ENCODE data around the gene TMEM101.

TMEM101 gene

DNA sequence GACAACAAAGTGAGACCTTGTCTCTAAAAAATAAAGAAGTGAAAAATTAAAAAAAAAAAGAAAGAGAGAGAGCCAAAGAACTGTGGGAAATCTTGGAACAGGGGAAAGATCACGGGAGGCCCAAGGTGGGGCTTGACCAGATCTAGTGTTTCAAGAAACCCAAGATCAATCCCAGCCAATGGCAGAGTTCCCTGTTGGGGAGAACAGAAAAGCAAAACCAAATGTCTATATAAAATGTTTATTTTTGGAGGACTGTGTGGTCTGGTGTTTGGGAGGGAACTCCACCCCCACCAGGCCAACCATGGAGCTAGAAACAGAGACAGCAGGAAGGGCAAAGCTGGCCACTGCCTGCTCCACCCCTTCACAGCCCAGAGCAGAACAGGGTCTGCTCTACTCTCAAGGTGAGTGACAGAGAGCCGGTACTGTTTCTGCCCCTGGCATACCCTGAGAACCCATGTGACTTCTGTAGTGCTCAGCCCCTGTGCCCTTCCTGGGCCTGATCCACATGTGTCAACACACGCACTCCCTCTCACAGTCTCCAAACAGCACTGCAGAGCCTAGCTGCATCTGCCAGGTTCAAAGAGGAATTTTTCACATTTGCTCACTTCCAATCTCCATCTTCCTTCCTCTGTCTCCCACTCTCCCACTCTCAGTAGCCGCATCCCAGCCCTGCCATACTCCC is 3.7 kb downstream of the TMEM101 start:
- DNase-seq (ENCODE audit: low read depth), result no peak
- TF ChIP-seq, protein P1, sequence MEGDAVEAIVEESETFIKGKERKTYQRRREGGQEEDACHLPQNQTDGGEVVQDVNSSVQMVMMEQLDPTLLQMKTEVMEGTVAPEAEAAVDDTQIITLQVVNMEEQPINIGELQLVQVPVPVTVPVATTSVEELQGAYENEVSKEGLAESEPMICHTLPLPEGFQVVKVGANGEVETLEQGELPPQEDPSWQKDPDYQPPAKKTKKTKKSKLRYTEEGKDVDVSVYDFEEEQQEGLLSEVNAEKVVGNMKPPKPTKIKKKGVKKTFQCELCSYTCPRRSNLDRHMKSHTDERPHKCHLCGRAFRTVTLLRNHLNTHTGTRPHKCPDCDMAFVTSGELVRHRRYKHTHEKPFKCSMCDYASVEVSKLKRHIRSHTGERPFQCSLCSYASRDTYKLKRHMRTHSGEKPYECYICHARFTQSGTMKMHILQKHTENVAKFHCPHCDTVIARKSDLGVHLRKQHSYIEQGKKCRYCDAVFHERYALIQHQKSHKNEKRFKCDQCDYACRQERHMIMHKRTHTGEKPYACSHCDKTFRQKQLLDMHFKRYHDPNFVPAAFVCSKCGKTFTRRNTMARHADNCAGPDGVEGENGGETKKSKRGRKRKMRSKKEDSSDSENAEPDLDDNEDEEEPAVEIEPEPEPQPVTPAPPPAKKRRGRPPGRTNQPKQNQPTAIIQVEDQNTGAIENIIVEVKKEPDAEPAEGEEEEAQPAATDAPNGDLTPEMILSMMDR (conservative IDR thresholded peaks at IDR 0.05; ENCODE audit: low read depth, low read length), result no peak
- H3K4me3 ChIP-seq (ENCODE audit: low read length), result no peak overlapping the region

DNA sequence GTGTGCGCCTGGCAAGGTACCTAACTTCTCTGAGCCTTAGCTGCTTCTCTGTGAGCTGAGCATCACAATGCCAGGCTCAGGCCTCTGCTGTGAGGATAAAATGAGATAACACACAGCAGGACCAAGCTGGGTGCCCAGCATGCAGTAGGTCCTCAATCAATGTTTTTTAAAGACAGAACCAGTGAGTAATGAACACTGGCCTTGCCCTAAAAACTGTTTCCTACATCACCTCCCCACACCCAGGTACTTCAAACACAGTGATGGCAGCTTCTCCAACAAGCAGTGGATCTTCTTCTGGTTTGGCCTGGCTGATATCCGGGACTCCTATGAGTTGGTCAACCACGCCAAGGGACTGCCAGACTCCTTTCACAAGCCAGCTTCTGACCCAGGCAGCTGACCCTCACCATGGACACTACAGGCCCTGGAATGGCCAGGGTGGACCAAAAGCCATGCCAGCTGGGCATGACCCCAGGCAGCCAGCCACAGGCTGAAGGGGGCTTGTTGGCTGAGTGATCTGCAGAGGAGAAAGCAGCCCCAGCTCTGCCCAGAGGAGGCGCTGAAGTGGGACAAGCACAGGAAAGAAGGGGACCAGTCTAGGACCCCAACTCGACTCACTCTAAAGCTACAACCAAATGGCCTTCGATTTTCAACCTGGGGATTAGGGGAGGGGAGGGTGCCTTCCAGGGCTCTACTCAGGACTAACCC is 6.4 kb downstream of the TMEM101 start:
- peak overlapping the region; percentile 70 for H3K4me3 ChIP-seq (ENCODE audit: low read length)
- no peak for DNase-seq (ENCODE audit: low read depth)
- TF ChIP-seq, protein P1 (conservative IDR thresholded peaks at IDR 0.05; ENCODE audit: low read depth, low read length), result no peak

GRCh38 chr17:44007346-44008204 is 7.2 kb downstream of the TMEM101 start:
- peak overlapping the region; percentile 70 for H3K4me3 ChIP-seq (ENCODE audit: low read length)
- TF ChIP-seq, protein P1 (conservative IDR thresholded peaks at IDR 0.05; ENCODE audit: low read depth, low read length), result no peak
- no peak for DNase-seq (ENCODE audit: low read depth)

- TF ChIP-seq, protein P1 (conservative IDR thresholded peaks at IDR 0.05; ENCODE audit: low read depth, low read length), result peak; percentile 78
- peak overlapping the region; percentile 70 for H3K4me3 ChIP-seq (ENCODE audit: low read length)
- peak; percentile 81 for DNase-seq (ENCODE audit: low read depth)
Measured at GRCh38 chr17:44006598-44007345, 8.0 kb downstream of the TMEM101 start.

- H3K4me3 ChIP-seq (ENCODE audit: low read length), result peak overlapping the region; percentile 70
- TF ChIP-seq, protein P1 (conservative IDR thresholded peaks at IDR 0.05; ENCODE audit: low read depth, low read length), result no peak
- DNase-seq (ENCODE audit: low read depth), result no peak
Measured at GRCh38 chr17:44006272-44006597, 8.5 kb downstream of the TMEM101 start.

GRCh38 chr17:44005527-44006271 is 9.1 kb downstream of the TMEM101 start:
- no peak for DNase-seq (ENCODE audit: low read depth)
- TF ChIP-seq, protein P1 (conservative IDR thresholded peaks at IDR 0.05; ENCODE audit: low read depth, low read length), result peak; percentile 48
- H3K4me3 ChIP-seq (ENCODE audit: low read length), result peak overlapping the region; percentile 70

All from retinal pigment epithelial cell (primary cell).